ENCODE measurements around the gene FRYL.
"Not testable (repeated sequence)": the region's sequence is repeated elsewhere in the genome, so short reads cannot be mapped to it uniquely, and the experiment has no call there.

Gene FRYL

DNA sequence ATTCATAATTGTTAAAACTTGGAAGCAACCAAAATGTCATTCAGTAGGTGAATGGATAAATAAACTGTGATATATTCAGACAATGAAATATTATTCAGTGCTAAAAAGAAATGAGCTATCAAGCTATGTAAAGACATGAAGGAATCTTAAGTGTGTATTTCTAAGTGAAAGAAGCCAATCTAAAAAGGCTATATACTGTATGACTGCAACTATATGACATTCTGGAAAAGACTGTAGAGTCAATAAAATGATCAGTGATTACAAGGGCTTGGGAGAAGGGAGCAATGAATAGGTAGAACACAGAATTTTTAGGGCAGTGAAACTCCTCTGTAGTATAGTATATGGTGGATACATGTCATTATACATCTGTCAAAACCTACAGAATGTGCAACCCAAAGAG lies 139.9 kb downstream of the FRYL start:
- Histone ChIP-seq H3F3A (ENCODE audit: insufficient read depth) (peaks cover 8% of the 10 kb centered on the region; the same call in 1 of the 2 replicates), H3K9ac (ENCODE audit: low read length) (no peak overlapping the region), H3K9me3 (ENCODE audit: insufficient read depth, low read length) (no peaks in the 10 kb centered on the region), H3K27ac (ENCODE audit: low read depth, low read length) (no peak overlapping the region), H2AFZ (ENCODE audit: low read depth, low read length, severe bottlenecking) (no peak overlapping the region), H4K20me1 (ENCODE audit: low read depth, low read length) (peaks cover 15% of the 10 kb centered on the region; the same call in 1 of the 2 replicates), H3K4me2 (ENCODE audit: low read depth, low read length, poor library complexity, severe bottlenecking) (no peak overlapping the region), H3K27me3 (ENCODE audit: low read length) (no peaks in the 10 kb centered on the region), H3K9me2 (replicated peaks; ENCODE audit: insufficient read depth, low read length) (no peaks in the 10 kb centered on the region), H3K36me3 (ENCODE audit: low read length) (no peaks in the 10 kb centered on the region), H3K4me3 (ENCODE audit: insufficient read depth, low read length, poor library complexity, severe bottlenecking) (no peak overlapping the region), H3K79me2 (ENCODE audit: insufficient read depth, low read length) (peaks cover 46% of the 10 kb centered on the region)
- TF ChIP-seq, protein P1, sequence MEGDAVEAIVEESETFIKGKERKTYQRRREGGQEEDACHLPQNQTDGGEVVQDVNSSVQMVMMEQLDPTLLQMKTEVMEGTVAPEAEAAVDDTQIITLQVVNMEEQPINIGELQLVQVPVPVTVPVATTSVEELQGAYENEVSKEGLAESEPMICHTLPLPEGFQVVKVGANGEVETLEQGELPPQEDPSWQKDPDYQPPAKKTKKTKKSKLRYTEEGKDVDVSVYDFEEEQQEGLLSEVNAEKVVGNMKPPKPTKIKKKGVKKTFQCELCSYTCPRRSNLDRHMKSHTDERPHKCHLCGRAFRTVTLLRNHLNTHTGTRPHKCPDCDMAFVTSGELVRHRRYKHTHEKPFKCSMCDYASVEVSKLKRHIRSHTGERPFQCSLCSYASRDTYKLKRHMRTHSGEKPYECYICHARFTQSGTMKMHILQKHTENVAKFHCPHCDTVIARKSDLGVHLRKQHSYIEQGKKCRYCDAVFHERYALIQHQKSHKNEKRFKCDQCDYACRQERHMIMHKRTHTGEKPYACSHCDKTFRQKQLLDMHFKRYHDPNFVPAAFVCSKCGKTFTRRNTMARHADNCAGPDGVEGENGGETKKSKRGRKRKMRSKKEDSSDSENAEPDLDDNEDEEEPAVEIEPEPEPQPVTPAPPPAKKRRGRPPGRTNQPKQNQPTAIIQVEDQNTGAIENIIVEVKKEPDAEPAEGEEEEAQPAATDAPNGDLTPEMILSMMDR (IDR thresholded peaks at IDR 0.05; ENCODE audit: insufficient read depth, low read length, poor library complexity, severe bottlenecking) = no peak

DNA sequence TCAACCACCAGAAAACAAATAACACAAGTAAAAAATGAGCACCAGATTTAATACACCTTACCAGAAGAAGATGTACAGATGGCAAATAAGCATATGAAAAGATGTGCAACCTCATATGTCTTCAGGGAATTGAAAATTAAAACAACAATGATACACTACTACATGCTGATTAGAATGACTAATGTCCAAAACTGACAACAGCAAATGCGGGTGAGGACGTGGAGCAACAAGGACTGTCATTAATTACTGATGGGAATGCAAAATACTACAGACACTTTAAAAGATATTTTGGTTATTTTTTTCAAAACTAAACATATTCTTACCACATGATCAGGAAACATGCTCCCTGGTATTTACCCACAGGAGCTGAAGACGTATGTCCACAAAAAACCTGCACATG lies 140.3 kb downstream of the FRYL start:
- no peak overlapping the region for H3K27ac ChIP-seq (ENCODE audit: low read depth, low read length)

DNA sequence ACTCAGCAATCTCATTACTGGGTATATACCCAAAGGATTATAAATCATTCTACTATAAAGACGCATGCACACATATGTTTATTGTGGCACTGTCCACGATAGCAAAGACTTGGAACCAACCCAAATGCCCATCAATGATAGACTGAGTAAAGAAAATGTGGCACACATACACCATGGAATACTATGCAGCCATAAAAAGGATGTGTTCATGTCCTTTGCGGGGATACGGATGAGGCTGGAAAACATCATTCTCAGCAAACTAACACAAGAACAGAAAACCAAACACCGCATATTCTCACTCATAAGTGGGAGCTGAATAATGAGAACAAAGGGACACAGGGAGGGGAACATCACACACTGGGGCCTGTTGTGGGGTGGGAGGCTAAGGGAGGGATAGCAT lies 141.5 kb downstream of the FRYL start:
- not testable (repeated sequence) for H3K4me3 ChIP-seq (ENCODE audit: insufficient read depth, low read length, poor library complexity, severe bottlenecking); H3K9me2 ChIP-seq (replicated peaks; ENCODE audit: insufficient read depth, low read length); H2AFZ ChIP-seq (ENCODE audit: low read depth, low read length, severe bottlenecking); H3K27me3 ChIP-seq (ENCODE audit: low read length); H3K36me3 ChIP-seq (ENCODE audit: low read length); H3K27ac ChIP-seq (ENCODE audit: low read depth, low read length); H3K9ac ChIP-seq (ENCODE audit: low read length); H3K4me2 ChIP-seq (ENCODE audit: low read depth, low read length, poor library complexity, severe bottlenecking); H3K9me3 ChIP-seq (ENCODE audit: insufficient read depth, low read length)
- Histone ChIP-seq H3F3A (ENCODE audit: insufficient read depth) (peaks cover 11% of the 10 kb centered on the region; the same call in 1 of the 2 replicates), H3K79me2 (ENCODE audit: insufficient read depth, low read length) (peaks cover 45% of the 10 kb centered on the region; the same call in 1 of the 2 replicates), H4K20me1 (ENCODE audit: low read depth, low read length) (peaks cover 15% of the 10 kb centered on the region; the same call in 1 of the 2 replicates)

More for the DNA sequence above, 140.3 kb downstream of the FRYL start:
- Histone ChIP-seq H3K27me3 (ENCODE audit: low read length) (no peaks in the 10 kb centered on the region), H3K4me3 (ENCODE audit: insufficient read depth, low read length, poor library complexity, severe bottlenecking) (no peak overlapping the region), H3K9me2 (replicated peaks; ENCODE audit: insufficient read depth, low read length) (no peaks in the 10 kb centered on the region), H2AFZ (ENCODE audit: low read depth, low read length, severe bottlenecking) (no peak overlapping the region), H3K9me3 (ENCODE audit: insufficient read depth, low read length) (no peaks in the 10 kb centered on the region), H3K36me3 (ENCODE audit: low read length) (no peaks in the 10 kb centered on the region), H3F3A (ENCODE audit: insufficient read depth) (peaks cover 8% of the 10 kb centered on the region; the same call in 1 of the 2 replicates), H4K20me1 (ENCODE audit: low read depth, low read length) (peaks cover 15% of the 10 kb centered on the region; the same call in 1 of the 2 replicates), H3K9ac (ENCODE audit: low read length) (no peak overlapping the region), H3K4me2 (ENCODE audit: low read depth, low read length, poor library complexity, severe bottlenecking) (no peak overlapping the region), H3K79me2 (ENCODE audit: insufficient read depth, low read length) (peaks cover 45% of the 10 kb centered on the region; the same call in 1 of the 2 replicates)
- TF ChIP-seq, protein P1 (IDR thresholded peaks at IDR 0.05; ENCODE audit: insufficient read depth, low read length, poor library complexity, severe bottlenecking) = no peak
- TF ChIP-seq EZH2phosphoT487 (conservative IDR thresholded peaks at IDR 0.05; ENCODE audit: low read length) = no peak

DNA sequence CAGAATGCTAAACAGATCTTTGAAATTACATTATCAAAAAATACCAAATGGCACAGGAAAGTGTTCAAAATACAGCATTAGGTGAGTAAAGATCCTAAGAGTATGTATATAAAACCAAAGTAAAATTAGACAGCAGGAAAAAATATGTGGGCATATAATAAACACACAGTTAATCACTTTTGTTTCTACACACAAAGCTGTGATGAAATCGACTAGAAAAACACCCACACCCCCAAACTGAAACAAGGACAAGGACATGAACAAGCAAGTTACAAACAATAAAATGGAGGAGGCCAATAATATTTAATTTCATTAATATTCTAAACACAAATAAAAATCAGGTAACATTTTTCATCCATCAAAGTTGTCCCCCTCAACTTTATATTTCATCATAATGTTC lies 143.2 kb downstream of the FRYL start:
- TF ChIP-seq EZH2phosphoT487 (conservative IDR thresholded peaks at IDR 0.05; ENCODE audit: low read length) = no peak
- TF ChIP-seq, protein P1 (IDR thresholded peaks at IDR 0.05; ENCODE audit: insufficient read depth, low read length, poor library complexity, severe bottlenecking) = no peak
- H2AFZ ChIP-seq (ENCODE audit: low read depth, low read length, severe bottlenecking) = no peak overlapping the region
- H4K20me1 ChIP-seq (ENCODE audit: low read depth, low read length) = peaks cover 11% of the 10 kb centered on the region; the same call in 1 of the 2 replicates
- H3K9ac ChIP-seq (ENCODE audit: low read length) = no peak overlapping the region
- H3K36me3 ChIP-seq (ENCODE audit: low read length) = no peaks in the 10 kb centered on the region
- H3K4me2 ChIP-seq (ENCODE audit: low read depth, low read length, poor library complexity, severe bottlenecking) = no peak overlapping the region
- no peak overlapping the region for H3K4me3 ChIP-seq (ENCODE audit: insufficient read depth, low read length, poor library complexity, severe bottlenecking)
- no peaks in the 10 kb centered on the region for H3K9me2 ChIP-seq (replicated peaks; ENCODE audit: insufficient read depth, low read length)
- no peak overlapping the region for H3K27ac ChIP-seq (ENCODE audit: low read depth, low read length)
- H3F3A ChIP-seq (ENCODE audit: insufficient read depth) = 0 out of 2 replicates have a peak, but pooled peaks cover 6% of the 10 kb centered on the region
- no peaks in the 10 kb centered on the region for H3K27me3 ChIP-seq (ENCODE audit: low read length)
- H3K79me2 ChIP-seq (ENCODE audit: insufficient read depth, low read length) = peaks cover 39% of the 10 kb centered on the region; the same call in 1 of the 2 replicates
- H3K9me3 ChIP-seq (ENCODE audit: insufficient read depth, low read length) = no peaks in the 10 kb centered on the region

Data from SU-DHL-6 (cell line).